Endothelial cell of umbilical vein (primary cell): ENCODE results near the gene SLCO2B1. TPM values are rescaled to one million over a fixed set of nuclear protein-coding genes. Genes with fewer than 3 reads are reported as not detected.

ENCODE experiments used
- BruUV-seq: library from RNA; stranded (reverse); fragments of 400-500 nt; replicated peaks from 2 replicates; lab custom pipeline; 2021; lab: Mats Ljungman, UMichigan
- CTCF ChIA-PET: fragments of 300-600, 350-600 bp; sonication (Branson Sonifier 250); formaldehyde crosslinking; loops from one replicate; lab custom pipeline; 2021; ENCODE audit warnings: antibody characterized with exemption, inconsistent platforms; lab: Charles Lee
- POLR2A ChIA-PET: fragments of 300-600, 350-600 bp; sonication (Branson Sonifier 250); formaldehyde crosslinking; loops from one replicate; lab custom pipeline; 2021; ENCODE audit warnings: antibody characterized with exemption, inconsistent platforms; lab: Charles Lee
- DNase-seq: peaks from one replicate; pipeline ENCODE4 v3.0.0-alpha.2; 2011; ENCODE audit warnings: low read depth, low spot score
- FAIRE-seq: peaks from 2 replicates; lab custom pipeline; 2011; peaks lifted over from hg19 to GRCh38; lab: Jason Lieb, UNC
- H2AFZ ChIP-seq: 2 replicates; pipeline ENCODE4 v1.6.0; 2012; ENCODE audit warnings: low read depth, low read length, control low read depth, inconsistent platforms
- H3K27ac ChIP-seq: 2 replicates; pipeline ENCODE4 v1.5.1; 2011; ENCODE audit warnings: low read depth, mild to moderate bottlenecking, control low read depth, low read length, moderate library complexity; ENCODE audit not compliant: insufficient read depth
- H3K27me3 ChIP-seq, 2 experiments: 2 replicates each; pipeline versions ENCODE4 v1.6.0 to v1.6.1; 2011; ENCODE audit warnings: low read length in 2 of 2, mixed read lengths in 1 of 2; ENCODE audit not compliant: control insufficient read depth in 2 of 2, insufficient read depth in 2 of 2
- H3K36me3 ChIP-seq, 2 experiments: 2 replicates in 1 of 2; 3 replicates in 1 of 2; pipeline ENCODE4 v1.5.1; 2011; ENCODE audit warnings: low read length in 2 of 2, mild to moderate bottlenecking in 1 of 2, moderate library complexity in 1 of 2; ENCODE audit not compliant: control insufficient read depth in 2 of 2, insufficient read depth in 2 of 2; ENCODE audit errors: extremely low read depth in 1 of 2
- H3K4me1 ChIP-seq: 3 replicates; pipeline ENCODE4 v1.5.1; 2011; ENCODE audit warnings: mild to moderate bottlenecking, low read length; ENCODE audit not compliant: control insufficient read depth, insufficient read depth; ENCODE audit errors: extremely low read depth
- H3K4me2 ChIP-seq: 2 replicates; pipeline ENCODE4 v1.6.1; 2011; ENCODE audit warnings: low read length, control low read depth, mixed read lengths; ENCODE audit not compliant: insufficient read depth
- H3K4me3 ChIP-seq, 3 experiments: fragments of 200-600 bp in 1 of 3; sonication (generic), shearing (Covaris generic) in 1 of 3; replicated peaks in 1 of 3; 2 replicates each; pipeline ENCODE4 v1.5.1; 2011 to 2016; ENCODE audit warnings: control low read depth in 3 of 3, low read length in 3 of 3, mild to moderate bottlenecking in 2 of 3, inconsistent platforms in 1 of 3, low read depth in 1 of 3, moderate library complexity in 1 of 3; ENCODE audit not compliant: insufficient read depth in 1 of 3
- H3K79me2 ChIP-seq: 2 replicates; pipeline ENCODE4 v1.6.0; 2012; ENCODE audit warnings: low read length, inconsistent platforms; ENCODE audit not compliant: control insufficient read depth, insufficient read depth
- H3K9ac ChIP-seq: replicated peaks from 2 replicates; pipeline ENCODE3; 2011; ENCODE audit warnings: low read length, control low read depth; ENCODE audit not compliant: insufficient read depth; ENCODE audit errors: extremely low read depth
- H3K9me1 ChIP-seq: replicated peaks from 3 replicates; pipeline ENCODE4 v1.6.0; 2011; ENCODE audit warnings: mild to moderate bottlenecking, low read length; ENCODE audit not compliant: control insufficient read depth, insufficient read depth; ENCODE audit errors: extremely low read depth
- H3K9me3 ChIP-seq: replicated peaks from 2 replicates; pipeline ENCODE4 v1.5.1; 2012; ENCODE audit warnings: low read length, inconsistent platforms; ENCODE audit not compliant: control insufficient read depth, insufficient read depth
- H4K20me1 ChIP-seq: replicated peaks from 2 replicates; pipeline ENCODE3; 2011; ENCODE audit warnings: mild to moderate bottlenecking, low read length; ENCODE audit not compliant: control insufficient read depth, insufficient read depth; ENCODE audit errors: extremely low read depth
- CTCF ChIP-seq, 2 donors: IDR thresholded peaks; 1 replicate in 1 of 2; 2 replicates in 1 of 2; pipeline ENCODE4 v1.5.1; 2011; ENCODE audit warnings: low read length in 2 of 2, mild to moderate bottlenecking in 2 of 2, moderate library complexity in 2 of 2, control low read depth in 1 of 2, inconsistent platforms in 1 of 2, low read depth in 1 of 2; ENCODE audit not compliant: insufficient read depth in 1 of 2; ENCODE audit errors: extremely low read depth in 1 of 2
- EZH2 ChIP-seq: IDR thresholded peaks from 2 replicates; pipeline ENCODE4 v1.6.1; 2012; ENCODE audit warnings: borderline replicate concordance, low read depth, mild to moderate bottlenecking, moderate library complexity, low read length, inconsistent platforms; ENCODE audit not compliant: severe bottlenecking
- FOS ChIP-seq: IDR thresholded peaks from 2 replicates; pipeline ENCODE4 v1.6.1; 2011; ENCODE audit warnings: mild to moderate bottlenecking, low read length, moderate library complexity, borderline replicate concordance; ENCODE audit not compliant: insufficient read depth
- GATA2 ChIP-seq: IDR thresholded peaks from 2 replicates; pipeline ENCODE4 v1.7.0; 2011; ENCODE audit warnings: low read depth, mild to moderate bottlenecking, moderate library complexity, mixed read lengths, low read length; ENCODE audit not compliant: insufficient read length, insufficient read depth
- JUN ChIP-seq: IDR thresholded peaks from 2 replicates; pipeline ENCODE4 v1.6.1; 2011; ENCODE audit warnings: borderline replicate concordance, low read depth; ENCODE audit not compliant: insufficient read length, insufficient read depth
- MAX ChIP-seq: IDR thresholded peaks from 2 replicates; pipeline ENCODE4 v1.6.1; 2011; ENCODE audit not compliant: insufficient read depth, insufficient read length
- MYC ChIP-seq: IDR thresholded peaks from one replicate; pipeline ENCODE4 v1.6.1; 2011; ENCODE audit warnings: mild to moderate bottlenecking, low read depth, low read length
- POLR2A ChIP-seq: IDR thresholded peaks from 2 replicates; pipeline ENCODE4 v1.6.1; 2012; ENCODE audit warnings: low read depth, mild to moderate bottlenecking, control low read depth, low read length
- POLR2AphosphoS5 ChIP-seq: IDR thresholded peaks from 2 replicates; pipeline ENCODE4 v1.6.1; 2012; ENCODE audit warnings: low read depth, mild to moderate bottlenecking, control low read depth, low read length, moderate library complexity; ENCODE audit not compliant: insufficient read depth
- dilution Hi-C: fragments of 300-500 bp; cut with MboI; formaldehyde crosslinking; loops from one replicate; pipeline ENCODE4 v1.15.0; 2019; ENCODE audit warnings: low sequenced_read_pairs; ENCODE audit not compliant: extremely low pct_ligation_motif_present
- intact Hi-C: fragments of 100-400 bp; cut with micrococcal nuclease; formaldehyde crosslinking; loops from one replicate; pipeline ENCODE4 v1.10.0; 2022
- polyA plus RNA-seq, 4 experiments: library from polyadenylated mRNA; depleted of rRNA in 3 of 4; stranded (reverse) in 3 of 4; unstranded in 1 of 4; fragments of >200 nt; gene quantifications; 2 replicates each; pipeline versions ENCODE4 v1.2.1 to v1.2.3, GENCODE V29; 2011 to 2012; ENCODE audit warnings: missing spikeins in 1 of 4
- total RNA-seq: library from RNA; stranded (reverse); gene quantifications from 2 replicates; pipeline ENCODE4 v1.2.3, GENCODE V29; 2021

The SLCO2B1 gene
- total and polyA plus RNA-seq, 2 donors (not counting 3 experiments of a cell fraction or from before 2014, with no cell fraction given): 0.04 TPM; not detected in 1

GRCh38 chr11:75184051-75184450 lies 33.1 kb downstream of the SLCO2B1 start:
- intact Hi-C loops: no loop called here

More at GRCh38 chr11:75184051-75184450, 33.1 kb downstream of the SLCO2B1 start:
- Histone ChIP-seq H4K20me1 (no peaks in the 10 kb centered on the region), H3K4me3 (no peak overlapping the region), H3K4me2 (no peak overlapping the region), H2AFZ (no peak overlapping the region), H3K79me2 (no peaks in the 10 kb centered on the region), H3K36me3 (no peaks in the 10 kb centered on the region), H3K9me1 (no peaks in the 10 kb centered on the region), H3K9me3 (no peaks in the 10 kb centered on the region), H3K4me1 (no peaks in the 10 kb centered on the region), H3K27me3 (peaks cover 11 to 14% of the 10 kb centered on the region in 2 experiments), H3K27ac (no peak overlapping the region), H3K9ac (no peak overlapping the region)
- ChIA-PET POLR2A (no interaction called here), CTCF (interaction anchor here (1.1 to 4.4 kb wide), 3 partner anchors 12 to 43 kb away, joined by 3 to 25 read pairs (median 11); no protein-coding TSS in a partner anchor)
- FAIRE-seq: no peak
- dilution Hi-C loops: no loop called here
- BruUV-seq: no TSS peak
- TF ChIP-seq MYC (no peak), CTCF (IDR thresholded peaks at IDR 0.05; ENCODE audit: extremely low read depth in 1 of 2, insufficient read depth in 1 of 2, low read depth in 1 of 2, low read length in 2 of 2) (no peak), EZH2 (no peak), GATA2 (no peak), POLR2AphosphoS5 (no peak), MAX (no peak), POLR2A (no peak), JUN (no peak), FOS (no peak)
- no peak for DNase-seq
